Ascending aorta (tissue), 2 donors: ENCODE measurements around the gene NFE2L2. TPM values are rescaled to one million over a fixed set of nuclear protein-coding genes. Genes with fewer than 3 reads are reported as not detected.
"Not testable (repeated sequence)": the region's sequence is repeated elsewhere in the genome, so short reads cannot be mapped to it uniquely, and the experiment has no call there.

Source experiments
- DNase-seq, 2 donors: peaks; one replicate each; pipeline ENCODE4 v3.0.0-alpha.2; 2019; ENCODE audit warnings: low spot score in 2 of 2
- H3K27ac ChIP-seq, 2 donors: fragments of 200-600 bp; sonication (generic); one replicate each; pipeline ENCODE4 v1.5.1; 2016 to 2017; ENCODE audit warnings: mild to moderate bottlenecking in 1 of 2
- H3K27me3 ChIP-seq: fragments of 200-600 bp; sonication (generic); one replicate; pipeline ENCODE4 v1.5.1; 2017
- H3K36me3 ChIP-seq, 2 donors: fragments of 200-600 bp; sonication (generic); one replicate each; pipeline ENCODE4 v1.5.1; 2016
- H3K4me1 ChIP-seq, 2 donors: fragments of 200-600 bp; sonication (generic); one replicate each; pipeline ENCODE4 v1.5.1; 2016 to 2017; ENCODE audit warnings: mild to moderate bottlenecking in 1 of 2
- H3K4me3 ChIP-seq, 2 donors: fragments of 200-600 bp; sonication (generic); one replicate each; pipeline ENCODE4 v1.5.1; 2016 to 2017; ENCODE audit warnings: mild to moderate bottlenecking in 1 of 2
- H3K9me3 ChIP-seq, 2 donors: fragments of 200-600 bp; sonication (generic); one replicate each; pipeline ENCODE4 v1.5.1; 2016
- intact Hi-C: fragments of 100-400 bp; cut with DNase I; formaldehyde crosslinking; loops from one replicate; pipeline ENCODE4 v1.15.1; 2023
- total RNA-seq: library from RNA; depleted of rRNA; stranded (reverse); fragments of >200 nt; gene quantifications from one replicate; pipeline ENCODE4 v1.1.0, GENCODE V29; 2016
- TF ChIP-seq, protein P1 (sequence below), 3 experiments: fragments of 200-600 bp in 2 of 3; fragments of 450-650 bp in 1 of 3; sonication (generic) in 2 of 3; IDR thresholded peaks; one replicate each; pipeline ENCODE4 v1.5.1; 2016 to 2019; ENCODE audit warnings: antibody characterized with exemption in 3 of 3, mild to moderate bottlenecking in 1 of 3, moderate library complexity in 1 of 3

The NFE2L2 gene
- total RNA-seq, 1 donor from 2014 or later: 99.3 TPM

DNA sequence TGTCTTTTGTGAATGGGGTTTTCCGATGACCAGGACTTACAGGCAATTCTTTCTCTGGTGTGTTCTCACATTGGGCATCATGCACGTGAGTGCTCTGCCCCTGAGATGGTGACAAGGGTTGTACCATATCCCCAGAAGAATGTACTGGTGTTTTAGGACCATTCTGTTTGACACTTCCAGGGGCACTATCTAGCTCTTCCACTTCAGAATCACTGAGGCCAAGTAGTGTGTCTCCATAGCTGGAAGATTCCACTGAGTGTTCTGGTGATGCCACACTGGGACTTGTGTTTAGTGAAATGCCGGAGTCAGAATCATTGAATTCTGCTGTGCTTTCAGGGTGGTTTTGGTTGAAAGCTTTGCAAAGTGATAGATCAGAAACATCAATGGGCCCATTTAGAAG, 33.3 kb downstream of the NFE2L2 start:
- no peaks in the 10 kb centered on the region for H3K27me3 ChIP-seq
- H3K4me1 ChIP-seq: peaks cover 4 to 5% of the 10 kb centered on the region in 2 donors

DNA sequence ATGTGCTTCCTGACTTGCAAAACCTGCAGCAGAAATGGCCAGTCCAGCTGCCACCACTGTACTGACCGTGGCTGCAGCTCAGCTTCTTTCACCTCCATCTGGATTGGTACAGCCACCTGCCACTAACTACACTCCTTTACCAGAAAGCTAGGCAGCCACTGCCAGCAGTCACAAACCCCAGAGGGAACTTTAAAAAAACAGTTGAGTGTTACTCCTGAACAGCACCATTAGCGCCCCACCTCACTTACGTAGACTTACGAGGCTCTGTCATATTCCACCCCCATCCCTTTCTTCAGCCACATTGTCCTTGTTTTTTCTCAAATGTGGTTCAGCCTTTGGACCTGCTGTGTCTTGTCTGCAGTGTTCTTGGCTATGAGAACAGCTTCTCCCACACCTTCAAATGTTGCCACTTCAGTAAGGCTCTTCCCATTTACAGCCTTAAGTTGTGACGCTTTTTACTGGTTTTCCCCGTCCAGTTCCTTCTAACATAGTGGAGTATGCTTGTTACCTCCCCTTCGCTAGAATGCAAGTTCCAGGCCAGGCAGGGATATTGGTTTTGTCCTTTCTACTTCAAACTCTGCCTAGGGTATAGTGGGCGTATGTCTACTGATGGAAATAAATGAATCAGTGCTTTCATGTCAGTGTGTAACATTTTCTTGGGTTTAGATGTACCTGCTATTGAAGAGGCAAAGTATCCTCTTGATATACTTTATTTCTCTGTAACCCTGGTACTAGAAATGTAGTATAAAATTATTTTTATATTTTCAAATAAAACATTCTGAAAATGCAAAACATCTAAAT, 34.9 kb downstream of the NFE2L2 start:
- peaks cover 3 to 4% of the 10 kb centered on the region in 2 donors for H3K4me1 ChIP-seq
- H3K4me3 ChIP-seq: no peak overlapping the region
- DNase-seq: no peak
- H3K27ac ChIP-seq: peak overlapping the region in 1 of 2 donors; percentile 30
- TF ChIP-seq, protein P1, sequence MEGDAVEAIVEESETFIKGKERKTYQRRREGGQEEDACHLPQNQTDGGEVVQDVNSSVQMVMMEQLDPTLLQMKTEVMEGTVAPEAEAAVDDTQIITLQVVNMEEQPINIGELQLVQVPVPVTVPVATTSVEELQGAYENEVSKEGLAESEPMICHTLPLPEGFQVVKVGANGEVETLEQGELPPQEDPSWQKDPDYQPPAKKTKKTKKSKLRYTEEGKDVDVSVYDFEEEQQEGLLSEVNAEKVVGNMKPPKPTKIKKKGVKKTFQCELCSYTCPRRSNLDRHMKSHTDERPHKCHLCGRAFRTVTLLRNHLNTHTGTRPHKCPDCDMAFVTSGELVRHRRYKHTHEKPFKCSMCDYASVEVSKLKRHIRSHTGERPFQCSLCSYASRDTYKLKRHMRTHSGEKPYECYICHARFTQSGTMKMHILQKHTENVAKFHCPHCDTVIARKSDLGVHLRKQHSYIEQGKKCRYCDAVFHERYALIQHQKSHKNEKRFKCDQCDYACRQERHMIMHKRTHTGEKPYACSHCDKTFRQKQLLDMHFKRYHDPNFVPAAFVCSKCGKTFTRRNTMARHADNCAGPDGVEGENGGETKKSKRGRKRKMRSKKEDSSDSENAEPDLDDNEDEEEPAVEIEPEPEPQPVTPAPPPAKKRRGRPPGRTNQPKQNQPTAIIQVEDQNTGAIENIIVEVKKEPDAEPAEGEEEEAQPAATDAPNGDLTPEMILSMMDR (IDR thresholded peaks at IDR 0.05): no peak
- H3K36me3 ChIP-seq: peaks cover 61 to 64% of the 10 kb centered on the region in 2 donors
- intact Hi-C loops: loop anchor here (5.0 kb wide), 1 partner anchor 33 kb away; the partner anchor contains the start of gene NFE2L2
- H3K9me3 ChIP-seq: no peaks in the 10 kb centered on the region
- H3K27me3 ChIP-seq: no peaks in the 10 kb centered on the region

More for the DNA sequence above, 33.3 kb downstream of the NFE2L2 start:
- Histone ChIP-seq H3K36me3 (peaks cover 56 to 61% of the 10 kb centered on the region in 2 donors), H3K4me3 (no peak overlapping the region), H3K9me3 (no peaks in the 10 kb centered on the region), H3K27ac (no peak overlapping the region)
- no peak for DNase-seq
- intact Hi-C loops: no loop called here
- TF ChIP-seq, protein P1 (IDR thresholded peaks at IDR 0.05): no peak

DNA sequence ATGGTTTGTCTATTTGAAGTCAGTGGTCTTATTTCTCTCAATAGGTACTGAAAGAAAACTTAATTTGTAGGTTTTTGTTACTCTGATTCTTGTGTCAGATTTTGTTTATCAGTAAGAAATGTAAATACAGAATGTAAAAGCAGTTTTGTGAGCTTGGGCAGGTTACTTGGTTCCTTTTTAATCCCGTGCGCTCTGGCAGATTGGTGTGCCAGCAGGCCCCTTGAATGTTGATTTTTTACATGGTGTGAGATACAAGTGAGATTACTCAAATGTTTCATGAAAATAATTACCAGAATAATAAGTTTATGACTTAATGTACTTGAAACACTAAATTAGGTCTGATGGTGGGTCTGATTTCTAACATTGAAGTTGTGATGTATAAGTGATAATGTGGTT, 38.6 kb downstream of the NFE2L2 start:
- Histone ChIP-seq H3K27me3 (no peaks in the 10 kb centered on the region), H3K27ac (no peak overlapping the region), H3K4me1 (peaks cover 0 to 4% of the 10 kb centered on the region in 2 donors), H3K4me3 (no peak overlapping the region), H3K36me3 (peaks cover 41 to 66% of the 10 kb centered on the region in 2 donors), H3K9me3 (no peaks in the 10 kb centered on the region)
- no peak for DNase-seq
- TF ChIP-seq, protein P1 (IDR thresholded peaks at IDR 0.05): no peak
- intact Hi-C loops: loop anchor here (5.0 kb wide), 1 partner anchor 36 kb away; the partner anchor contains the start of gene NFE2L2

DNA sequence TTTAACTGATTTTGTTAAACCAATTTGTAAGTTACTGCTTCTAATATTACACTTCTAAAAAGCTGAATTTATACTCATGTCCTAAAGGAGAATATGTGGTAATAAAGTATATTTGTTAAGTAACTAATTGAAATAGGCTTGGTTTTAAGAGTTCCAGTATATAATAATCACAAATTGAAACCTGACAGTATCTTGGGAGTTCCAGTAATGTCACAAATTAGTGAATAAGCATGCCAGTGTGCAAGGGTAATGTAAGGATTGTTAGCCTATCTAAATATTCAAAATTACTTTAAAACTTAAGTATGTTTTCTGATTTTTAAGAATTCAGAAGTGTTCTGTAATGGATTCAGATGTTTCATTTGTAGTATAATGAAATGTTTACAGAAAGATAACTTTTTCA, 41.1 kb downstream of the NFE2L2 start:
- peaks cover 35 to 66% of the 10 kb centered on the region in 2 donors for H3K36me3 ChIP-seq
- H3K27me3 ChIP-seq, H3K4me3 ChIP-seq, intact Hi-C loops, H3K9me3 ChIP-seq, DNase-seq, H3K27ac ChIP-seq: not testable (repeated sequence)
- peaks cover 3 to 15% of the 10 kb centered on the region in 2 donors for H3K4me1 ChIP-seq

DNA sequence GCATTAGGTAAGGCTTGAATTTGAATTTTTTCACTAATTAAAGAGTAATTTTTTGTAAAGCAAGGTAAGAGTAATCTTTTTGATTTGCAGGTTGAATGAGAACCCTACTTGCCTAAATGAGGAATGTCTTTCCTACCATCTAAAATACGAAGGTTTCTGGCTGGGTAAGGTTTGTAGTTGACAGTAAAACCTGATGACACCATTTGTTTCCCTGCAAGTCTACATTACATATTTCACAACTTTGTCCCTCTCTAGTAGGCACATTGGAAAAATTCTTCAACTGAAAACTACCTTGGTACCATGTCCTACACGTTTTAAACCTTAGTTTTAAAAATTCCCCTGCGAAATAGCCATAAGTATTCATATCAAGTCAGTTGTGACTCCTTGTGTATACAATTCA, 42.6 kb downstream of the NFE2L2 start:
- intact Hi-C loops: no loop called here
- peaks cover 6 to 26% of the 10 kb centered on the region in 2 donors for H3K4me1 ChIP-seq
- no peaks in the 10 kb centered on the region for H3K9me3 ChIP-seq
- H3K4me3 ChIP-seq: no peak overlapping the region
- no peaks in the 10 kb centered on the region for H3K27me3 ChIP-seq
- peaks cover 38 to 79% of the 10 kb centered on the region in 2 donors for H3K36me3 ChIP-seq
- DNase-seq: no peak
- TF ChIP-seq, protein P1 (IDR thresholded peaks at IDR 0.05): no peak
- H3K27ac ChIP-seq: peak overlapping the region in 1 of 2 donors; percentile 27

DNA sequence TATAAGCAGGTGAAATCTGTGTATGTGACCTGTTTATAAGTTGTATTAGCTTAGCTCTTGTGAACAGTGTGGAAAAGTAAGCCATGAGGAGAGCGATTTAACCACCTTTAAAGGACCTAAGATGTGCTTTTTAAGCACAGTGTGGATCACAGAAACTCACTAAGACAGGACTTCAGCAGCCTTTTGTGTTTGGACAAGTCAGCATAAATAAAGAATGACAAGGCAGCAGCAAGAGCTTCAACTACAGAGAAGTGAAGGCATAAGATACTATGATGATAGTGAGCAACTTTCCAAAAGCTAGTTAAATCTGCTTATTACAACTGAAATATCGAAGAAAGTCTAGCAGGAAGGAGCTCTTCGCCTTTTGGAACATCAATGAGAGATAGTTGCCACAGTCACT, 43.0 kb downstream of the NFE2L2 start:
- H3K9me3 ChIP-seq: no peaks in the 10 kb centered on the region
- no peaks in the 10 kb centered on the region for H3K27me3 ChIP-seq
- H3K36me3 ChIP-seq: peaks cover 41 to 82% of the 10 kb centered on the region in 2 donors
- peak overlapping the region in 1 of 2 donors; percentile 27 for H3K27ac ChIP-seq
- TF ChIP-seq, protein P1 (IDR thresholded peaks at IDR 0.05): no peak
- intact Hi-C loops: no loop called here
- H3K4me1 ChIP-seq: peaks cover 6 to 31% of the 10 kb centered on the region in 2 donors
- no peak overlapping the region for H3K4me3 ChIP-seq
- no peak for DNase-seq

DNA sequence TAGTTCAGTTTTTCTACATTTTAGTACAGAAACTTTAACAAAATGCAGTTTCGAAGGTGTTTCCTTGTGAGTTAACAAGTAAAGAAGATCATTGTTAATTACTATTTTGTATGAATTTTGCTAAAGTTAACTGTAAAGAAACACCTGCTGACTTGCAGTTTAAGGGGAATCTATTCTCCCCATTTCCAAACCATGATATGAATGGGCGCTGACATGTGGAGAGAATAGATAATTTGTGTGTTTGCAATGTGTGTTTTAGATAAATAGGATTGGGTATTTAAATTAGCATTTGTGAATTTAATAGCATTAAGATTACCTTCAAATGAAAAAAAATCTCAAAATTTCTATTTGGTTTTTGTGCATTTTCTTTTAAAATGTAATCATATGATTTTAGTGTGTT, 44.7 kb downstream of the NFE2L2 start:
- intact Hi-C loops, H3K27ac ChIP-seq: not testable (repeated sequence)

More for the DNA sequence above, 44.7 kb downstream of the NFE2L2 start:
- DNase-seq, H3K9me3 ChIP-seq, H3K27me3 ChIP-seq, H3K4me3 ChIP-seq: not testable (repeated sequence)
- peaks cover 6 to 43% of the 10 kb centered on the region in 2 donors for H3K4me1 ChIP-seq
- H3K36me3 ChIP-seq: peaks cover 46 to 86% of the 10 kb centered on the region in 2 donors
